Panc1 (cell line): Measurements from ENCODE around the gene FAM13C. TPM values are rescaled to one million over a fixed set of nuclear protein-coding genes. Genes with fewer than 3 reads are reported as not detected.

ENCODE experiments used
- ATAC-seq: fragments of 200-7000 bp; cut with Tn5 transposase; 2 replicates; pipeline ENCODE4 v1.9.1; 2020; ENCODE audit warnings: mild to moderate bottlenecking, moderate library complexity
- BruUV-seq: library from RNA; stranded (reverse); fragments of 400-500 nt; replicated peaks from 2 replicates; lab custom pipeline; 2021; lab: Mats Ljungman, UMichigan
- CTCF ChIA-PET: fragments of 300-600 bp; sonication (Branson Sonifier 250); formaldehyde crosslinking; loops from one replicate; lab custom pipeline; 2022; ENCODE audit warnings: antibody characterized with exemption; lab: Charles Lee
- POLR2A ChIA-PET: fragments of 300-600 bp; sonication (Branson Sonifier 250); formaldehyde crosslinking; loops from one replicate; lab custom pipeline; 2022; ENCODE audit warnings: antibody characterized with exemption; lab: Charles Lee
- DNase-seq: peaks from one replicate; pipeline ENCODE4 v3.0.0-alpha.2; 2010; ENCODE audit warnings: low read depth, low spot score
- H3K27ac ChIP-seq: 2 replicates; pipeline ENCODE4 v1.5.1; 2011; ENCODE audit warnings: mild to moderate bottlenecking, low read length, inconsistent platforms
- H3K27me3 ChIP-seq: fragments of 200-500 bp; sonication (Bioruptor generic); 2 replicates; pipeline ENCODE4 v1.6.0; 2014; ENCODE audit warnings: low read length, inconsistent platforms; ENCODE audit not compliant: control insufficient read depth, insufficient read depth
- H3K36me3 ChIP-seq: fragments of 200-500 bp; sonication (Bioruptor generic); 2 replicates; pipeline ENCODE4 v1.5.1; 2014; ENCODE audit warnings: inconsistent platforms, mild to moderate bottlenecking, low read length, moderate library complexity; ENCODE audit not compliant: control insufficient read depth, insufficient read depth
- H3K4me1 ChIP-seq: 2 replicates; pipeline ENCODE4 v1.5.1; 2011; ENCODE audit warnings: inconsistent platforms, mild to moderate bottlenecking, low read length, moderate library complexity; ENCODE audit not compliant: control insufficient read depth, insufficient read depth
- H3K4me3 ChIP-seq, 2 experiments: 2 replicates each; pipeline ENCODE4 v1.5.1; 2011 to 2012; ENCODE audit warnings: low read depth in 2 of 2, low read length in 2 of 2, mild to moderate bottlenecking in 2 of 2, inconsistent platforms in 1 of 2, moderate library complexity in 1 of 2
- H3K9me3 ChIP-seq: fragments of 200-500 bp; sonication (Bioruptor generic); 2 replicates; pipeline ENCODE4 v1.5.1; 2014; ENCODE audit warnings: low read depth, mild to moderate bottlenecking, inconsistent platforms, low read length, moderate library complexity; ENCODE audit not compliant: control insufficient read depth, insufficient read depth
- CTCF ChIP-seq: fragments of 450-650 bp; IDR thresholded peaks from 2 replicates; pipeline ENCODE4 v1.5.1; 2017; ENCODE audit warnings: mild to moderate bottlenecking
- POLR2AphosphoS5 ChIP-seq: IDR thresholded peaks from 2 replicates; pipeline ENCODE4 v1.6.1; 2012; ENCODE audit warnings: mild to moderate bottlenecking, low read depth, low read length, moderate library complexity
- REST ChIP-seq, 2 experiments: IDR thresholded peaks; 2 replicates each; pipeline ENCODE4 v1.6.1; 2011 to 2012; ENCODE audit warnings: low read depth in 2 of 2, control low read depth in 1 of 2, low read length in 1 of 2, mild to moderate bottlenecking in 1 of 2, moderate library complexity in 1 of 2; ENCODE audit not compliant: insufficient read depth in 1 of 2
- SIN3A ChIP-seq: IDR thresholded peaks from 2 replicates; pipeline ENCODE4 v1.6.1; 2012; ENCODE audit warnings: low read depth, mild to moderate bottlenecking, low read length, moderate library complexity, borderline replicate concordance; ENCODE audit not compliant: insufficient read depth
- TCF7L2 ChIP-seq: IDR thresholded peaks from 2 replicates; pipeline ENCODE4 v1.6.1; 2011; ENCODE audit warnings: mild to moderate bottlenecking, low read depth, low read length, inconsistent platforms
- in situ Hi-C: cut with HindIII; loops from 2 replicates; pipeline ENCODE4 v1.10.0; 2016; ENCODE audit warnings: low sequenced_read_pairs, low pct_unique_long_range_greater_than_20kb
- intact Hi-C: fragments of 100-400 bp; cut with micrococcal nuclease; formaldehyde crosslinking; loops from one replicate; pipeline ENCODE4 v1.10.0; 2022; ENCODE audit not compliant: unreplicated experiment
- total RNA-seq: library from RNA; stranded (reverse); gene quantifications from one replicate; pipeline ENCODE4 v1.2.1, GENCODE V29; 2021; ENCODE audit not compliant: unreplicated experiment

Gene FAM13C
- total RNA-seq, 1 experiment from 2014 or later = not detected

GRCh38 chr10:59272061-59272460, 90.3 kb downstream of the FAM13C start:
- Histone ChIP-seq H3K27me3 (no peaks in the 10 kb centered on the region), H3K36me3 (no peaks in the 10 kb centered on the region), H3K9me3 (no peaks in the 10 kb centered on the region), H3K4me1 (no peaks in the 10 kb centered on the region), H3K4me3 (no peak overlapping the region), H3K27ac (no peak overlapping the region)
- ATAC-seq (no peak), DNase-seq (no peak)
- ChIA-PET CTCF (no interaction called here), POLR2A (no interaction called here)
- TF ChIP-seq TCF7L2 = no peak
- no peak for TF ChIP-seq SIN3A
- TF ChIP-seq CTCF = no peak
- no peak for TF ChIP-seq POLR2AphosphoS5
- TF ChIP-seq REST (IDR thresholded peaks at IDR 0.05; ENCODE audit: insufficient read depth in 1 of 2, low read depth in 2 of 2, low read length in 1 of 2) = no peak
- in situ Hi-C loops = no loop called here
- intact Hi-C loops = no loop called here
- no TSS peak for BruUV-seq

GRCh38 chr10:59271160-59271559, 91.2 kb downstream of the FAM13C start:
- ChIA-PET POLR2A (no interaction called here), CTCF (no interaction called here)
- intact Hi-C loops (no loop called here), in situ Hi-C loops (no loop called here)
- no TSS peak for BruUV-seq
- DNase-seq (no peak), ATAC-seq (no peak)
- Histone ChIP-seq H3K9me3 (no peaks in the 10 kb centered on the region), H3K27me3 (no peaks in the 10 kb centered on the region), H3K36me3 (no peaks in the 10 kb centered on the region), H3K27ac (no peak overlapping the region), H3K4me1 (no peaks in the 10 kb centered on the region), H3K4me3 (no peak overlapping the region)
- no peak for TF ChIP-seq REST (IDR thresholded peaks at IDR 0.05; ENCODE audit: insufficient read depth in 1 of 2, low read depth in 2 of 2, low read length in 1 of 2)
- no peak for TF ChIP-seq CTCF
- no peak for TF ChIP-seq SIN3A
- no peak for TF ChIP-seq TCF7L2
- TF ChIP-seq POLR2AphosphoS5 = no peak
